GM19351 (cell line): Measurements from ENCODE around the gene ZNF107.

Experiments used
- ATAC-seq: cut with Tn5 transposase; IDR thresholded peaks from one replicate; pipeline ENCODE4 v1.9.1; 2021; ENCODE audit warnings: mild to moderate bottlenecking, moderate library complexity; ENCODE audit not compliant: unreplicated experiment

ZNF107 gene

DNA sequence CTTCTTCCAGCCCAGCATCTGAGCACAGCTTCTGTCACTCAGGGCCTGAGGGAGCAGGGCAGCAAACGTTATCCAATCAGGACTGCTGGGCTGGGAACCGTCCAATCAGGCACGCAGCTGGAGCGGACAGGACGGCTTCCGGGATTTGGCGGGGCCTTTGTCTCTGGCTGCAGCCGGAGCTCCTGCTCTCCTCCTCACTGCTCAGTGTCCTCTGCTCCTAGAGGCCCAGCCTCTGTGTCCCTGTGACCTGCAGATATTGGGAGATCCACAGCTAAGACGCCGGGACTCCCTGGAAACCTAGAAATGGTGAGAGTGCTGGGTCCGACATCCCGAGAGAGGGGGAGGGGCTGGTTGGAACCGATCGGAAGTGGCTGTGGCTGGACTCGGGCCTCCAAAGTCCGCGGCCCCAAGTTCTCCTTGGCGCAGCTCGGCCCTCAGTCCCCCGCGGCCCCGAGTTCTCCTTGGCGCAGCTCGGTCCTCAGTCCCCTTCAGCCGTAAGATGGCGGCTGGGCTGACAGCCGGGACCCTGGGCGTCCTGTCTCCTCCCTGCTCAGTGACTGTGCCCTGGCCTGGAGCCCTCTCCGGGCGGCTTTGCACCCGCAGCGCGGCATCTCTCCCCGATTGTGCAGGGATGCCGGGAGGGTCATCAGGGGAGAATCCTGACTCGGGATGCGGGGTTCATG, at the start of gene ZNF107:
Gene ZNF107, plus strand, starts transcription at position 154 of the 683 bp plus-strand sequence. Its CDS starts 150 bp downstream, at position 304.
- peak; percentile 94 for ATAC-seq

DNA sequence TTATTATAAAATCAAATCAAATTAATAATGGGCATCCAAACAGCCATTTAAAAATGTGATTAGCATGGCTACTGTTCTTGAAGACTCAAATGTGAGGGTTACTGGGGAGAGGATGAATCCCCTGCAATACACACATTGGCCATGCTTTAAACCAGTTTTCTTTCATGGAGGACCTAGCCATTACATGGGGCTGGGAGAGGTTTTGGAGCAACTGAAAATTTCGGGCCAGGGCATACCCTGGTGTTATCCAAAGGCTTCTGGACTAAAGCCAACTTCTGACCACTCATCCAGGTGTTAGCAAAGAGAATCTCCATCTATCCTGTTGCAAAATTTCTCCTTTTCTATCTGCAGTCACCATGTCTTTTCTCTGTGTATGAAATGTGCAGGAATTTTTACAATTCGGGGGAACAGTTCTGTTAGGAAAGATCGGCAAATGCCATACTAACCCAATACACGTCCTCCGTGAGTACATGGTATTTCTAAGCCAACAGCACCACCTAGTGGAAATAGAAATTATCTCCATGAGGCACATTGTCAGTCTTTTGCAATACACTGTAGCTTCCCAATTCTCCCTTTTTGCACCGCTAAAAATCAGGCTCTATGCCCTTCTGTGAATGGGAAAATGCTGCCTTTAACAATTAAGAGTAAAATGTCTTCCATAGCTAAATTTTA, 47.0 kb upstream of the ZNF107 start:
- ATAC-seq: no peak

DNA sequence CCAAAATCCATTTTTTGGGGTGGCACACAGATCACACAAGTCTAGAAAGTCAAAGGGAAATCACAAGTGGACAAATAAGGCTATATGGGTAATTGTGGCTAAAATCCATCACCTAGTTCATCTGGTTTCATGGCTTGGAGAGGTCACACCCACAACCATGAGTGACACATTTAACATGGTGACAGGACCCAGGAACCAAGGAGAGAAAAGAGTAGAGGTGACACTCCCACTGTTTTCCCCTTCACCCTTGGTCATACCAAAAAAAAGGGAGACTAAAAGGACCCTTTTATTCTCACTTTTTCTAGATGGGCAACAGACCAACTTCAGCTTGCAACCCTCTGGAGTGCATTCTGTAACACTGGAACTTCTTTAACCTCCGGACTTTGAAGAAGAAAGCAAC, 46.2 kb upstream of the ZNF107 start:
- no peak for ATAC-seq

DNA sequence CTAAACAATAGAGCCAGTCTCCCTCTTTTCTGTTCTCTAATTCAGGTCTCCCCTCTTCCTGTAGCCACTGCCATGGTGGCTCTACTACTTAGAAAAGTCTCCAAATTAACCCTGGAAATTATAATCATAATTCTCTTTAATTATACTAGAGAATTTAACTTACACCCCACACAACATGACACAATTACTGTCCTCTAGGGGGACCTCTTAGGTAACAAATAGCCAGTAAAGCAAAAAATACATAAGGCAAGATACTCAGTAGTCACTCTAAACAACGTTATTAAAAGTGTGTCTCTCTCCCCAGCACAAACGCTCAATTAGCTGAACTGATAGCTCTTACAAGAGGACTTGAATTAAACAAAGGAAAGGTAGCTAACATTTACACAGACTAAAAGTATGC, 44.3 kb upstream of the ZNF107 start:
- ATAC-seq: no peak

DNA sequence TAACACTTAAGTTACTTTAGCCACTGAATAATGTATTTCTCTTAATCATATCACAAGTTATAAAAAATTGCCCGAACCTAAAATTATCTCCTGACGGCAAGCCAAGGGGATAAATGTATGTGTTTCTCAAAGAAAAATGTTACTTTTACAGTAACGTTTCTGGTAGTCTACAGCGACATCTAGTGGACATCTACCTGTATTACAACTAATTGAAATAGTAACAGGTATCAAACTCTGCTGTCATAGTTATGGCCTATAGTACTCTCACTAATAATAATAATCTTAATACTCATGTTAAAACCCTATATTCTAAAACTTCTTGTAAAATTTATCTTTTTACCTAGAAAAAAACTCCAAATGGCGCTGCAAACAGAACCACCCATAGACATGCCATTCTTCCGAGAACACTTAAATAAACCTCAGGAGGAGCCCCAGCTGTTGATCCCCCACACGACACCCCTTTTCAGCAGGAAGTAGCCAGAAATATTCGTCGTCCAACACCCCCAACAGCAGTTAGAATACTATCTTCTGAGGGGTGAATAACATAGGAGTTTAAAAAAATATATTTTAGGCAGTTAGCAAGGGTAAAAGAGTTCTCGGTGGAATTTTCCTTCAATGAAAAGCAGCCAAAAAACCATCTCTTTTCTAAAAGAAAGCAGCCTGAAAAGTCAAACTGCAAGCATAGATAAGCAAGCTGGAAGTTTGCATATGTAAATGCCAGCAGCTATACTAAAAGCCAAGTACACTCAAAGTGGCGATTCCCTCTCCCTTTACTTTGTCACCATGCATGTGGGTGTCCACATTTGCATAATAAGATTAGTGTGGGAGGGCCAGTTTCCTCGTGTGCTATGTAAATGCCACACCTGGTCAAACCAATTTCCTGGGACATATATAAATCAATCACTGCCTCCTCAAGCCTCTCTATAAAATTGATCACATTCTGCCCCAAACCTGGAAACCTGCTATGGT, 40.5 kb upstream of the ZNF107 start:
- ATAC-seq: no peak

DNA sequence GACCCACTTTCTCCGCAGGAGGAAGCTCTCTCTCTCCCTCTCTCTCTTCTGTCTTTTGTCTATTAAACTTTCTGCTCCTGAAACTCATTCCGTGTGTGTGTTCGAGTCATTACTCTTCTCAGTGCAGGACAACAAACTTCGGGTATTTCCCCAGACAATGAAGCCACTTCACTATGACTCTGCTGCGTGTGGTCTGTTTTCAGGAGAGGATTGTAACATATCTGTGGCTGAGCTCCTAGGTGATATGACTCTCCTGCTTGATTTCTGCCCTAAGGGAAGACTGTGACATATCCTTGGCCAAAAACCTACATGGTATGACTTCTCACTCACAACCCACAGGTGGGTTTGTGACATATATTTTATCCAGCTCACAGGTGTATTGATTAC, 39.9 kb upstream of the ZNF107 start:
- no peak for ATAC-seq

DNA sequence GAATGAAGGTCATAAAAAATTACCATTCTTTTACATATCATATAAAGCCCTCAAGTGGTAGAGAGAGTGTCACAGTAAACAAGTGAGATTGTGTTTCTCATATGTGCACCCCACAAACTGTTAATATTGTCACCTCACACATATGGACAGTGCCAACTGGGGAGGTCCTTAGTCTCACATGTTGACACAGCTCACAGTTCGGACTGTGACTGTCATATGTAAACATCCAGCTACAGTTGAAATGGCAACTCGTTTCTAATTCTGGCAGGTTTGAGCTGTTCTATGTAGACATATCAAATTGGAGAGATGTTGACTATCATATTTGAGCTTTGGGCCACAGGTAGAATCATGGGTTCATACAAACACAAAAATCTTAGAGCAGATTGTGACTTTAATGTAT, 39.4 kb upstream of the ZNF107 start:
- no peak for ATAC-seq

DNA sequence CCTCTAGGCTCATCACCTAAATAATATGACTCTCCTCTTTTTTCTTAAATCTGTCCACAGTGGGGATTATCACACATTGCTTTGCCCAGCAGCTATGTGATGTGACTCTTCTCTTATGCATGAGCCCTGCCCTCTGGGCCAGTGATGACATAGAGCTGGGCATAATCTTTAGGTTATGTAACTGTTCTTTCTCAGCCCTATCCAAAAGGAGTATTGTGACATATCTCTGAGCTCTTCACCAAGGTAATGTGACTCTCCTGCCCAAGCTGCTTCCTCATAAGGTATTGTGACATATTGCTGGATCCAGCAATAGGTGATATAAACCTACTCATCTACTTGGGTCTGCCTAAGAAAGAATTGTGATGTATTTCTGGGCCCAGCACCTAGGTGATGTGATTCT, 37.7 kb upstream of the ZNF107 start:
- no peak for ATAC-seq

DNA sequence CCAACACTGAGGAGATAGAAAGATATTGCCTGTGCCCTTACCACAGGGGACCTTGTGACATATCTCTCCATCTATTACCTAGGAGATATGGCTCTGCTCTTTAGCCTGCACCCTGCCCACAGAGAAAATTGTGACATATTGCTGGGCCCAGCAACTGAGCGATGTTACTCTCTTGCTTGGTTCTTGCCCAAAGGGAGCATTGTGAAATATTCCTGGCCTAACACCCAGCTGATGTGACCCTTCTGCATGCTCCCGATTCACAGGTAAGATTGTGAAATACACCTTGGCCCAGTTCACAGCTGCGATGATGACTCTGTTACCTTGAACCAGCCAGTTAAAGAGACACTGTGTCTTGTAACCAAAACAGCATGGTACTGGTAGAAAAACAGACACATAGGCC, 37.2 kb upstream of the ZNF107 start:
- no peak for ATAC-seq

DNA sequence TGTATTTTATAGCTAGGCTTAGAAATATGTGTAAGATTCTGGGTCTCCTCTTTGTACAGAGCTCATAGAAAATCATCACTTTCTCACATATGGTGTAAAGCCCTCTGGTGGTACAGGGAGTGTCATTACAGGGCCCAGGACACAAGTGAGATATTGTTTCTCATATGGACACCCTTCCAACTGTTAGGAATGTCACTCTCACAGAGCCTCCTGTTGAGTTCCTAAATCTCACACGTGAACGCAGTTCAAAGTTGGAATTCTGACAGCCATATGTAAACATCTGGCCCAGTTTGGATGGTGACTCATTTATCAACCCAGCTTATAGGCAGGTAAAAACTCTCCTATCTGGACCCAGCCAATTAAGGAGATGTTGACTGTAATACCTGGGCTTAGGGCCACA, 35.4 kb upstream of the ZNF107 start:
- ATAC-seq: no peak

DNA sequence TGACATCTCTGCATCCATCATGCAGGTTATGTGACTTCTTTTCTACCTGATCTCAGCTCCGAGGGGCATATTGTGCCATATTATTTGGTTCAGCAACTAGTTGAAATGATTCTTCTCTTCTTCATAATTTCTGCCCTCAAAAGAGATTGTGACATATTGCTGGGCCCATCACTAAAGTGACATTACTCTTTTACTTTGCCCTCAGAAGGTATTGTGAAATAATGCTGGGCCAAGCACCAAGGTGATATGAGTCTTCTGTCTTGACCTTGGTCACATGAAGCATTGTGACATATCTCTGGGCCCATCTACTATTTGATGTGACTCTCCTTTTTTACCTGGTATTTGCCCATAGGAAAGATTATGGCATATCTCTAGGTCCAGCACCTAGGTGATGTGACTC, 33.9 kb upstream of the ZNF107 start:
- ATAC-seq: no peak

DNA sequence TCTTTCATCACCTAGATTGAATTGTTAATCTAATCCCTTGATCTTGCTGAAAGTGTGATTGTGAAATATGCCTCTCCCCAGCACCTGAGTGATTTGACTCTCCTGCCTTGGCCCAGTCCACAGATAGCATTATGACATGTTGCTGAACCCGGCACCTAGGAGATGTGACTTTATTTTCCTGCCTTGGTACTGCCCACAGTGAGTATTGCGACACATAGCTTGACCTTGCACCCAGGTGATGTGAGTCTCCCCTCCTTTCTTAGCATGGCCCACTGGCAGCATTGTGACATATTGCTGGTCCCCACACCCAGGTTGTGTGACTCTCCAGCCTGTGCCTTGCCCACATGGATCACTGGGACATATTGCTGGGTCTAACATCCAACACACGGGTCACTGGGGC, 32.5 kb upstream of the ZNF107 start:
- no peak for ATAC-seq

DNA sequence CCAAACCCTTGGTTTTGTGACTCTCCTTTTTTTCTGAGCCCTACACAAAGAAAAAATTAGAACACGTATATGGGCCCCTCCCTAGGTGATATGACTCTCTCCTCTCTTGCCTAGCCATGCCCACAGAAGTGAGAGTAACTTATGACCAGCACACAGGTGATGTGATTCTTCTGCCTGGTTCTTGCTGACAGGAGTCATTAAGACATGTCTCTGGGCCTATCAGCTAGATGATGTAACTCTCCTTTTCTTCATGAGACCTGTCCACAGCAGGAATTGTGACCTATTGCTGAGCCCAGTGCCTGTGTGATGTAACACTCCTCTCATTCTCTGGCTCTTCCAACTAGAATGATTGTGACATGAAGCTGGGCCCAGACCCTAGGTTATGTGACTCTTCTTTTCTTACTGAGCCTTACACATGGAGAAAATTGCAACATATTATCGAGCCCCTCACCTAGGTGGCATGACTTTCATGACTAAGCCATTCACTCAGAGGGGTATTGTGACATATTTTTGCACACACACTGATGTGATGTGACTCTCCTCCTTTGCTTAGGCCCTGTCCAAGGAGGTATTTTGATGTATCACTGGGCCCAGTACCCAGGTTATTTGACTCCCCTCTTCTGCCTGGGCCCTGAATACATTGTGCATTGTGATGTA, 31.4 kb upstream of the ZNF107 start:
- ATAC-seq: no peak

DNA sequence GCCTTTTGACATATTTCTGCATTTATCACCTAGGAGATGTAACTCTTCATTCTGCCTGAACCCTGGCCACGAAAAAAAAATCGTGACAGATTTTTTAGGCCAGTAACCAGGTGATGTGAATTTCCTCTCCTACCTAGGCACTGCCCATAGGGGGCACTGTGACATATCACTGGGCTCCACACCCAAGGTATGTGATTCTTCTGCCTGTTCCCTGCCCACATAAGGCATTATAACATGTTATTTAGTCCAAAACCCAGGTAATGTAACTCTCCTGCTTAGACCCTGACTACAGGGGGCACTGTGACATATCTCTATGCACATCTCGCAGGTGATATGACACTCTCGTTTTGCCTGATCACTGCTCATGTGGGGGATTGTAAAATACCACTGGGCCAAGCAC, 29.5 kb upstream of the ZNF107 start:
- ATAC-seq: no peak

DNA sequence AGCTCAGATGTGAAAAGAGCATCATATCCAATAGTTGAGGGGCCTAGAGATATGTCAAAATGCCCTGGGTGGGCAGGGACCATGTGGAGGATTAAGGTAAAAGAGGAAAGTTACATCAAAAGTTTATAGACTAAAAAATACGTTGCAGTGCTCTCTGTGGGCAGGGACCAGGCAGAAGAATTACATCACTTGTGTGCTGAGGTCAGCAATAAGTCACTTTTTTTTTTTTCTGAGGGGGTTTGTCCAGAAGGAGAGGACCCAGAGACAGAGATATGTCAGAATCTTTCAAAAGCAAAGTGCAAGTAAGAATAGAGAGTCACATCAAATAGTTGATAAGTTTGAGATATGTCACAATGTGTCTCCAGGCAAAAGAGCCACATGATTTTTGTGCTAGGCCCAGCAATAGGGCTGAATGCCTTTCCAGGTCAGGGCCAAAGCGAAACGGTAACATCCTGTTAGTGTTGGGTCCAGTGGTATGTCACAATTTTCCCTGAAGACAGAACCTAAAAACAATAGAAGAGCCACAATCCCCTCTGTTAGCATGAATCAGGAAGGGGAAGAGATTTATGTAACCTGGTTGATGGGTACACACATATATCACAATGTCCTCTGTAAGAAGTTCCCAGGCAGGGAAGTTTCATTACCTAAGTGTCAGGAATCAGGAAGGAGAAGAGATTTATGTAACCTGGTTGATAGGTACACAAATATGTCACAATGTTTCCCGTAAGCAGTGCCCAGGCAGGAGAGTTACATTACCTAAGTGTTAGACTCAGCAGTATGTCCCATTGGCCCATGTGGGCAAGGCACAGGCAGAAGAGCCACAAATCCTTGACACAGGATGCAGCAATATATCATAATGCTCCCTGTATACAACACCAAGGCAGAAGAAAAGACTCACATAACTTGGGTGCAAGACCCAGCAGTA, 28.1 kb upstream of the ZNF107 start:
- no peak for ATAC-seq

DNA sequence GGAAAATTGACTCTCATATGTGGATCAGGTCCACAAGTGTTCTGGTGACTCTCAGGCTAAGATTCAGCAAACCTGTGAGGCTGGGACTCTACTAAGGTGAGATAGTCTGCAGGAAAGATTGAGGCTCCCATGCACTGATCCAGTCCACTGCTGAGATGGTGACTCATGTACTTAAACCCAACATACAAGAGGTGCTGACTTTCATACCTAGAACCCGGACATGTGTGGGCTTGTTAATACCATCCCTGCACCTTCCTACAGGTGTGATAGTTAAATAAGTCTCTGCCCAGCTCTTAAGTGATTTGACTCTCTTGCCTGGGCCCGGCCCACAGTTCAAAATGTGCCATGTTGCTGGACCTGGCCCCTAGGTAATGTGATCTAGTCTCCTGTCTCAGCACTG, 27.1 kb upstream of the ZNF107 start:
- ATAC-seq: no peak

DNA sequence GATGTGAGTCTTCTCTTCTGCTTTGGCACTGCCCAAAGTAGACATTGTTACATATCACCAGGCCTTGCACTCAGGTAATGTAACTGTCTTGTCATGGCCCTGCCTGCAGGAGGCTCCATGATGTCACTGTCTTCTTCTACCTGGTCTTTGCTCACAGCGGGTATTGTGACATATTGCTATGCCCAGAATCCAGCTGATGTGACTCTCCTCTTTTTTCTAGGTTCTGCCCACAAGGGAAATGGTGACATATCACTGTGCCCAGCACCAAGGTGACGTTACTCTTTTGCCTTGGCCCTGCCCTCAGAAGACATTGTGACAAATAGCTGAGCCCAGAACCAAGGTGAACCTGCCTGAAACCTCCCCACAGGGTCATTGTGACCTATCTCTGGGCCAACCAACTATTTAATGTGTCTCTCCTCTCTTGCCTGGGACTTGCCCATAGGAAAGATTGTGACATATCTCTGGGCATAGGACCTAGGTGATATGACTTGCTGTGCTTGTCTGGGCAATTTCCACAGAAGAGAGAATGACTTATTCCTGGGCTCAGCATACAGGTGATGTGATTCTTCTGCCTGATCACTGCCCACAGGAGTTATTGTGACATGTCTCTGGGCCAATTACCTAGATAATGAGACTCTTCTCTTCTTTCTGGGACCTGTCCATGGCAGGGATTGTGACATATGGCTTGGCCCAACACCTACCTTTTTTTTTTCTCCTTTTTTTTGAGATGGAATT, 26.5 kb upstream of the ZNF107 start:
- ATAC-seq: no peak

DNA sequence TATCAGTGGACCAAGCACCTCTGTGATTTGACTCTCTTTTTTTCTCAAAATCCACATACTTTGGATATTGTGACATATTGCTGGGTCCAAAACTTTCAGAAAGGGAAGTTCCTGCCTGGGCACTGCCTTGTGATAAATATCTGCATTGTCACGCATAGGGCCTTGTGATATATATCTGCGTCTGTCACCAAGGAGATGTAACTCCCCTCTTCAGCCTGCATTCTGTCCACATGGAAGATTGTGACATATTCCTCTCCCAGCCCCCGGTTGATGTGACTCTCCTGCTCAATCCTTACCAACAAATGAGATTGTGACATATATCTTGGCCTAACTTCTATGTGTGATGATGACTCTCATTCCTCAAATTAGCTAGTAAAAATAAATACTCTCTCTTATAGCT, 25.4 kb upstream of the ZNF107 start:
- ATAC-seq: no peak

DNA sequence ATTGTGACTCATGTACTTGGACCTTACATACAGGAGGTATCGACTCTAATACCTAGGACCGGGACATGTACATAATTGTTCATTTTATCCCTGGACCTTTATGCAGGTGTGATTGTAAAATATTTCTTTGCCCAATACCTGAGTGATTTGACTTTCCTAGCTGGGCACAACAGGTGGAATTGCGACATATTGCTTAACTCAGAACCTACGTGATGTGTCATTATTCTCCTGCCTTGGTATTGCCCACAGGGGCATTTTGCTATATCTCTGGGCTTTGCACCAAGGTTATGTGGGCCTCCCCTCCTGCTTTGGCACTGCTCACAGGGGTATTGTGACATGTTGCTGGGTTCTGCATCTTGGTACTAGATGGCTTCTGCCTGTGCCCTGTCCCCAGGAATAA, 23.9 kb upstream of the ZNF107 start:
- ATAC-seq: no peak
